GM12874 (cell line): ENCODE results near the gene INPP5D.

Source experiments
- TF ChIP-seq, protein P1 (sequence below): IDR thresholded peaks from 2 replicates; pipeline ENCODE4 v1.5.1; 2011; ENCODE audit warnings: low read depth, mild to moderate bottlenecking, control low read depth, low read length, moderate library complexity; ENCODE audit not compliant: insufficient read depth

The INPP5D gene

DNA sequence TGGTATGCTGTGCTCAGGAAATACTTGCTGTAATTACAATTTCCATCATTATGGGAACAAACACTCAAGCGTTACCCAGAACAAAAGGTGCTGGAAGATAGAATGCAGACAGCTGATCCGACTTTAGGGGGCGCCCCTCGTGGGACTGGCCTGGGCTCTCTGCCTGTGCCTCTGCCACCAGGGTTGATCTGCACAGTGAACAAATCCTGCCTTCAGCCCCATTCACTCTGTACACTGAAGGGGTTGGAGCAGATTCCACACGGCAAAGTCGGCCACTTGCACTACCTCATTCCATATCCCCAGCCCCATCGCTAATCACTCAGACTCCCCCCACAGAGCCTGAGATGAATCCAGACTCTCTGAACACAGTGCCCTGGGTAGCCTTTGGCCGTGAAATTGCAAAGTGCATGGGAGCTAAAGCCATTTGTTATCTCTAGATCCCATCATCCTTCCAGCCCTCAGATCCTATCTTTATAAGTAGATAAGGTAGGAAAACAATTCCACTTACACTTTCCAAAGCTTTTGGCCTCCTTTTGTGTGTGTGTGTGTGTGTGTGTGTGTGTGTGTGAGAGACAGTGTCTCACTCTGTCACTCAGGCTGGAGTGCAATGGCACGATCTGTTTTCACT, 69.3 kb downstream of the INPP5D start:
- TF ChIP-seq, protein P1, sequence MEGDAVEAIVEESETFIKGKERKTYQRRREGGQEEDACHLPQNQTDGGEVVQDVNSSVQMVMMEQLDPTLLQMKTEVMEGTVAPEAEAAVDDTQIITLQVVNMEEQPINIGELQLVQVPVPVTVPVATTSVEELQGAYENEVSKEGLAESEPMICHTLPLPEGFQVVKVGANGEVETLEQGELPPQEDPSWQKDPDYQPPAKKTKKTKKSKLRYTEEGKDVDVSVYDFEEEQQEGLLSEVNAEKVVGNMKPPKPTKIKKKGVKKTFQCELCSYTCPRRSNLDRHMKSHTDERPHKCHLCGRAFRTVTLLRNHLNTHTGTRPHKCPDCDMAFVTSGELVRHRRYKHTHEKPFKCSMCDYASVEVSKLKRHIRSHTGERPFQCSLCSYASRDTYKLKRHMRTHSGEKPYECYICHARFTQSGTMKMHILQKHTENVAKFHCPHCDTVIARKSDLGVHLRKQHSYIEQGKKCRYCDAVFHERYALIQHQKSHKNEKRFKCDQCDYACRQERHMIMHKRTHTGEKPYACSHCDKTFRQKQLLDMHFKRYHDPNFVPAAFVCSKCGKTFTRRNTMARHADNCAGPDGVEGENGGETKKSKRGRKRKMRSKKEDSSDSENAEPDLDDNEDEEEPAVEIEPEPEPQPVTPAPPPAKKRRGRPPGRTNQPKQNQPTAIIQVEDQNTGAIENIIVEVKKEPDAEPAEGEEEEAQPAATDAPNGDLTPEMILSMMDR, result no peak

DNA sequence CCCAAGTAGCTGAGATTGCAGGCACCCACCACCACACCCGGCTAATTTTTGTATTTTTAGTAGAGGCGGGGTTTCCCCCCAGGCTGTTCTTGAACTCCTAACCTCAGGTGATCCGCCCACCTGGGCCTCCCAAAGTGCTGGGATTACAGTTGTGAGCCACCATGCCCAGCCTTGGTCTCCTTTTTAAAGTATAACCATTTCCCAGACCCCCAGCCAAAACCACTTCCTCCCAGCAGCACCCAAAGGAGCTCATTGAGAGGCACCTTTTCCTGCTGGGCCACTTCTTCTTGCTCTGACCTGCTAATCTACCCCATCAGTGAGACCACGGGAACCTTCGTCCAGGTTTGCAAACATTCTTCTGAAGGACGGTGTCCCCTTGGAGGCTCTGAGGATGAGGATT, 69.9 kb downstream of the INPP5D start:
- TF ChIP-seq, protein P1, result no peak

DNA sequence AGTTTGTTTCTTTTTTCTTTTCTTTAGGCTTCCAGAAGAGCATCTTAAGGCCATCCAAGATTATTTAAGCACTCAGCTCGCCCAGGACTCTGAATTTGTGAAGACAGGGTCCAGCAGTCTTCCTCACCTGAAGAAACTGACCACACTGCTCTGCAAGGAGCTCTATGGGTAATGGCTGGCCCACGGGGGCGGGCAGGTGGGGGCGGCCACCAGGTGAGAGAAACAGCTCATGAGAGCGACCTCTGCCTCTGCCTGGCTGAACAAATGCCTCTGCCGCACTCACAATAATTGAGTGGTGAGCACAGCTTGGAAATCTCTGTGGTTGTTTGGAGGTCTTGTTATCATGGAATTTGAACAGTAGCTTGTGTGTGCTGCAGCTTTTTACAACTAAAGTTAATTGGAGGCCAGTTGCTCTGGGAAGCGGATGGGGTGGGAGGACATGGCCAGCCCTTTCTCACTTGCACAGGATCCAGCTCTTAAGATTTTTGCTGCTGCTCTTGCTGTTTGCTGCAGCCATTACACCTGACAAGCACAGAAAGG, 70.4 kb downstream of the INPP5D start:
- TF ChIP-seq, protein P1, result no peak

DNA sequence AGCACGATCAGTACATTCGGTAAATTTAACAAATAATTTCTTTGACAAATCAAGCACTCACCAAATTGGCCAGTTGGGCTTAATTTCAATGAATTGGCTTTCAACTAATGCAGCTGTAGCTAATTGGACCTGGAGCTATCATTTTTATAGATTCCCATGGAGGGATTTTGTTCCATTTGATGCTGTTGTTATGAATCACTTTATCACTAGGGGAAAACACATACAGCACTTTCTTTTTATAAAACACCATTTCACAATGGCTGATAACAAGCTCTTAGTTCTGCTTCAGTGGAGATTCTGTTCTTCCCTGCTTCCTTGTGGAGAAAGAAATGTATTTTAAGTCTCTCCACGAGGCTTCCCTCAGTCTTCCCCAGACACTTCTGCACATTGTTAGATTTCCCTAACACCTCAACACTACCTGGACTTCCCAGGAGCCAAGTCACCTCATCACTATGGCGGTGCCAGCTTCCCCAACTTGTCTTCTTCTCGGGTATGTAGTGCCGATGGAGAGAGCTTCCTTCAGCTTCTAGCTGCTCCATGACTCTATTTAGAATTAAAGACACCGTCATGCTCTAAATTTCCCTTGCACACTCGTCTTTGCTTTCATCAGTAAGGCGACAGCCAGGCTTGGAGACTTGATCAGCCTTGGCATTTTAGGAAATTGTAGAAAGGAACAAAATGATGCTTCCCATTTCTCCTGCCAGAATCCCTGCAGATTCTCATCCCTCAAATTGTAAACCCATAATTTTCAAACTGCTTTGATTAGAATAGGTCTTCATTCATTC, 72.0 kb downstream of the INPP5D start:
- TF ChIP-seq, protein P1, result no peak

DNA sequence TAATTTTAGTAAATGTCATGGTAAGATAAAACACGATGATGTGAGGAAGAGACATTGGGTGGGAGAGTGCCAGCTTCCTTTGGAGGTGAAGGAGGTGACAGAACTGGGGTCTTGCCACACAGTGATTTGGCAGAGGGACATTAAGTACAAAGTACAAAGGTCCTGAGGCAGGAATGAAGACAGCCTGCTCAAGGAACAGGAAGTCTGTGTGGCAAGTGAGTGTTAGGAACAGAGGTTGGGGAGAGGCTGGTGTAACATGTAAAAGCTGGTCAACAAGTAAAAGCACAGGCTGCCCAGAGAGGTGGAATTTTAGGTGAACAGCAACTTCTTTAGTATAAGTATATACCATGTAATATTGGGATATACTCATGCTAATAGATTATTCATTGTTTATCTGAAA, 73.1 kb downstream of the INPP5D start:
- TF ChIP-seq, protein P1, result no peak

DNA sequence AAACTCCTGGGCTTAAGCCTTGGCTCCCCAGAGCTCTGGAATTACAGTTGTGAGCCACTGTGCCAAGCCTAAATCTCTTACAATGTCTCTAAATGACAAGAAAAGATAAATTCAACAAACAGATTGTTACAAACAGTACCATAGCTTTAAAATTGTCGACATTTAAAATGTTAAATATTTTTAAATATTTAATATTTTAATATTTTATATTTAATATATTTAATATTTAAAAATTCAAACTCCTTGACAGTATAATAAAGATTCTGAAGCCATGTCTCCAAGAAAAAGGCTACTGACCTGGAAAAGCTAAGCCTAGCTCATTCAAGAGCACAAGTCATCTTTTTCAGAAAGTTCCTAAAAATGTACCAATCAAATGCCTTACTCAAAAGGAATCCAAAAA, 75.3 kb downstream of the INPP5D start:
- TF ChIP-seq, protein P1, result no peak

DNA sequence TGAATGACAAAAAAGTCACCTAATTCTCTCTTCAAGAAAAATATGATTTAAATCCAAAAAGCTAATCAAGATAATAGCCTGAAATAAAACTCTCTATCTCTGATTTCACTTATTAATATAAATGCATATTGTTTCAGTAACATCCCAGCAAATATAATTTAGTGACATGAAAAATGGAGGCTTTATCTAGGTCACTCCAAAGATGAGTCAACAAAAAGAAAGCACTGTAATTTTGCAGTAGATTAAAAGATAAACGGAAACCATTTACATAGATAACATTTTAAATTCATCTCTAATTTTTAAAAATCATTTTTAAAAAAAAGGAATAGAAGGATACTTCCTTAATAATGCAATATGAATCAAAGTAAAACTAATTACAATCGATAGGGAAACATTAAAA, 76.9 kb downstream of the INPP5D start:
- TF ChIP-seq, protein P1, result no peak
